Measurements from ENCODE around the gene IRF2. TPM values are rescaled to one million over a fixed set of nuclear protein-coding genes. Genes with fewer than 3 reads are reported as not detected.

IRF2 gene
- total RNA-seq, 2 donors from 2014 or later = 35.3 to 68.0 TPM

DNA sequence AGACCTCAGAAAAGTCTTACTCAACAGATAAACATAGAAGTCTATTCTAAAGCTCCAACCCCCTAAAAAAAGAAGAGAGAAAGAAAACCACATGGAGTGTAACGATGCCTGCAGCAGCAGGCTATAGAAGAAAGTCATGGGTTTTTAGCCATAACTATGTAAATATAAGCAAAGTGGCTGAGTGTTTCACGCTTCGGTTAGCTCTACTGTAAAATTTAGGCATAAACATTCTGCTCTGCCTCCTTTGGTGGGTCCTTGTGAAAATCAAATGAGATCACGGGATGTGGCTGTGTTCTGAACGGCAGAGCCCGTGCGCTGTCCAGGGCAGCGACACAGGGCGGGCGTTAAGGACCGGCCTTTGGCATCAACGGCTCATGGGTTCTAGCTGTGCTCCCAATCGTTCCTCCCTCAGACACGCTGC is 78.4 kb downstream of the IRF2 start:
- no peak for DNase-seq (ENCODE audit: low spot score)
- H3K9me3 ChIP-seq = no peaks in the 10 kb centered on the region
- no peak overlapping the region for H3K4me3 ChIP-seq
- H3K4me1 ChIP-seq (ENCODE audit: control insufficient read depth in 1 of 2, low read depth in 2 of 2) = peaks cover 10 to 40% of the 10 kb centered on the region in 2 donors
- TF ChIP-seq, protein P1, sequence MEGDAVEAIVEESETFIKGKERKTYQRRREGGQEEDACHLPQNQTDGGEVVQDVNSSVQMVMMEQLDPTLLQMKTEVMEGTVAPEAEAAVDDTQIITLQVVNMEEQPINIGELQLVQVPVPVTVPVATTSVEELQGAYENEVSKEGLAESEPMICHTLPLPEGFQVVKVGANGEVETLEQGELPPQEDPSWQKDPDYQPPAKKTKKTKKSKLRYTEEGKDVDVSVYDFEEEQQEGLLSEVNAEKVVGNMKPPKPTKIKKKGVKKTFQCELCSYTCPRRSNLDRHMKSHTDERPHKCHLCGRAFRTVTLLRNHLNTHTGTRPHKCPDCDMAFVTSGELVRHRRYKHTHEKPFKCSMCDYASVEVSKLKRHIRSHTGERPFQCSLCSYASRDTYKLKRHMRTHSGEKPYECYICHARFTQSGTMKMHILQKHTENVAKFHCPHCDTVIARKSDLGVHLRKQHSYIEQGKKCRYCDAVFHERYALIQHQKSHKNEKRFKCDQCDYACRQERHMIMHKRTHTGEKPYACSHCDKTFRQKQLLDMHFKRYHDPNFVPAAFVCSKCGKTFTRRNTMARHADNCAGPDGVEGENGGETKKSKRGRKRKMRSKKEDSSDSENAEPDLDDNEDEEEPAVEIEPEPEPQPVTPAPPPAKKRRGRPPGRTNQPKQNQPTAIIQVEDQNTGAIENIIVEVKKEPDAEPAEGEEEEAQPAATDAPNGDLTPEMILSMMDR (IDR thresholded peaks at IDR 0.05) = no peak
- no peaks in the 10 kb centered on the region for H3K27me3 ChIP-seq (replicated peaks; ENCODE audit: insufficient read depth)
- no peak for ATAC-seq (ENCODE audit: insufficient number of reproducible peaks, low FRiP score, low read depth)
- H3K27ac ChIP-seq = no peak overlapping the region
- H3K36me3 ChIP-seq = peaks cover 29% of the 10 kb centered on the region

DNA sequence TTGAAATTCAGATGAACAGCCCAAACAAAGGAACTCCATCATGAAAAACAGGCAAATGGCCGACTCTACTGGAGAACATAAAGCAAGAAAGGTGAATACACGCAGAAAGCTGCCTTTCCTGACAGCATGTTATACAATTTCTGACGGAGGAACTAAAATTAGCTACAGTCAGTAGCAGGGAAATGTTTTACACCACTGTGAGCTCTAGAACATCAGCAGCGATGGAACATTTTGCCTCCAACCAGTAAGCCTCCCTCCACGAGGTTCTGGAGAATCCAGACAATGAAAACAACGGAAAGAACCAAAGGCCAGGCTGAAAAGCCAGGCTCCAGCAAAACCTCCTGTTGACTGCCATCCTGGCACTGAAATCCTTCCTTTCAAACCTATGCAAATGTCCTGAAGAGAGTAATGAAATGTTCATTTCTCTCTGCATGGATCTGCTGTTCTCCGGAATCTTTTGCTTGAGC is 78.9 kb downstream of the IRF2 start:
- no peaks in the 10 kb centered on the region for H3K27me3 ChIP-seq (replicated peaks; ENCODE audit: insufficient read depth)
- H3K4me3 ChIP-seq = no peak overlapping the region
- no peak for DNase-seq (ENCODE audit: low spot score)
- TF ChIP-seq, protein P1 (IDR thresholded peaks at IDR 0.05) = no peak
- H3K27ac ChIP-seq = no peak overlapping the region
- peaks cover 10 to 35% of the 10 kb centered on the region in 2 donors for H3K4me1 ChIP-seq (ENCODE audit: control insufficient read depth in 1 of 2, low read depth in 2 of 2)
- H3K36me3 ChIP-seq = peaks cover 34% of the 10 kb centered on the region
- ATAC-seq (ENCODE audit: insufficient number of reproducible peaks, low FRiP score, low read depth) = no peak
- H3K9me3 ChIP-seq = no peaks in the 10 kb centered on the region

DNA sequence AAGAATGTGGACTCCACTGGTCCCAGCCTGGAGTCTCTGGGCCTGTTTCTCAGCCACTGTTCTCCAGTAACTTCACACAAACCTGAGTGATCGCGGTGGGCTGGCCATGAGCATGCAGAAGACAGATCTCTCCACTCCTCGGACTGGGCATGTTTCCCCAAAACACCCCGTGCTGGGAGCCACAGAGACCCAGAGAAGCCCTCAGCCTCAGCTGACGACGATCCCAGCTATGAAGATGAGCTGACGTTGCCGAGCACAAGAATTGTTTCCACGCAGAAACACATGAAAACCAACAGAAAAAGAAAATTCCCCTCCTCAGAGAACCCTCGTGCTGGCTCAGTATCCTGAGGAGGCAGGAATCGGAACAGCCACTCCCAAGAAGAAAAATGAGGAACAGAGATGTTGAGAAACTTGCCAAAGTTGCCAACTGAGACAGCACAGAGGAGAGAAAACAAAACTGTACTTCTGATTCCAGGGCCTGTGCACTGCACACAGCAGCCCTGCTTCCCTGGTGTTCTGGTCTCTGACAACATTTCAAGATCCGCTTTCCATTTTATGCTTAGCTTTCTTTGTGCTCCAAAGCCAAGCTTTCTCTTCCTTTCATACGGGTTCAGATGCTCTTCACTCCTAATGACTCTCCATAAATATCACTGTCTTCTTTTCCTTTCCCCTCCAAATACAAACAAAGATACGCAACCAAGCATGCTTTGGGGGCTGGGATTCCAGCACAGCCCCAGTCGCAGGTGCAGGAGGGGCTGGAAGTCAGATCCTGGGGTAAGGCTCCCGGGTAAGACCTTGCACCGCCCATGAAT is 81.4 kb downstream of the IRF2 start:
- H3K36me3 ChIP-seq = peaks cover 44% of the 10 kb centered on the region
- H3K4me3 ChIP-seq = no peak overlapping the region
- peak; percentile 64 for ATAC-seq (ENCODE audit: insufficient number of reproducible peaks, low FRiP score, low read depth)
- H3K9me3 ChIP-seq = no peaks in the 10 kb centered on the region
- no peaks in the 10 kb centered on the region for H3K27me3 ChIP-seq (replicated peaks; ENCODE audit: insufficient read depth)
- DNase-seq (ENCODE audit: low spot score) = no peak
- H3K27ac ChIP-seq = peak overlapping the region in 1 of 2 donors; percentile 3
- peaks cover 3 to 11% of the 10 kb centered on the region in 2 donors for H3K4me1 ChIP-seq (ENCODE audit: control insufficient read depth in 1 of 2, low read depth in 2 of 2)
- TF ChIP-seq, protein P1 (IDR thresholded peaks at IDR 0.05) = no peak

DNA sequence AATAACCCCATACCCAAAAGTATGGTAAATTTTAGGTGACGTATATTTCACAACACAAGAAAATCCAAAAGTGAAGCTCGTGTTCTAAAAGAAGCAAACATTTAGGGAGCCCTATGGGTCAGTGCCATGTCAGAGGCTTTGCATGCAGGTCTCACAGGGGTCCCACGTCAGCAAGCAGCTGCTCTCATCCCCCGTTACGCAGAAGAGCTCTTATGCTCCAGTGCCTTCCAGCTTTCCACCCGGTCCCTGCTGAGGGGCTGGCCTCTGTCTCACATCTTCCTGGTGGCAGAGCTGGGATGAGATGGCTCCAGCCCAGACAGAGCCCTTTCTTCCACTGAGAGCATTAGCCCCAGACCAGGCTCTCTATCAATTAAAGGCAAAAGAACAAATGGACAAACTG is 82.0 kb downstream of the IRF2 start:
- Histone ChIP-seq H3K27ac (no peak overlapping the region), H3K36me3 (peaks cover 37% of the 10 kb centered on the region)
- TF ChIP-seq, protein P1 (IDR thresholded peaks at IDR 0.05) = no peak

DNA sequence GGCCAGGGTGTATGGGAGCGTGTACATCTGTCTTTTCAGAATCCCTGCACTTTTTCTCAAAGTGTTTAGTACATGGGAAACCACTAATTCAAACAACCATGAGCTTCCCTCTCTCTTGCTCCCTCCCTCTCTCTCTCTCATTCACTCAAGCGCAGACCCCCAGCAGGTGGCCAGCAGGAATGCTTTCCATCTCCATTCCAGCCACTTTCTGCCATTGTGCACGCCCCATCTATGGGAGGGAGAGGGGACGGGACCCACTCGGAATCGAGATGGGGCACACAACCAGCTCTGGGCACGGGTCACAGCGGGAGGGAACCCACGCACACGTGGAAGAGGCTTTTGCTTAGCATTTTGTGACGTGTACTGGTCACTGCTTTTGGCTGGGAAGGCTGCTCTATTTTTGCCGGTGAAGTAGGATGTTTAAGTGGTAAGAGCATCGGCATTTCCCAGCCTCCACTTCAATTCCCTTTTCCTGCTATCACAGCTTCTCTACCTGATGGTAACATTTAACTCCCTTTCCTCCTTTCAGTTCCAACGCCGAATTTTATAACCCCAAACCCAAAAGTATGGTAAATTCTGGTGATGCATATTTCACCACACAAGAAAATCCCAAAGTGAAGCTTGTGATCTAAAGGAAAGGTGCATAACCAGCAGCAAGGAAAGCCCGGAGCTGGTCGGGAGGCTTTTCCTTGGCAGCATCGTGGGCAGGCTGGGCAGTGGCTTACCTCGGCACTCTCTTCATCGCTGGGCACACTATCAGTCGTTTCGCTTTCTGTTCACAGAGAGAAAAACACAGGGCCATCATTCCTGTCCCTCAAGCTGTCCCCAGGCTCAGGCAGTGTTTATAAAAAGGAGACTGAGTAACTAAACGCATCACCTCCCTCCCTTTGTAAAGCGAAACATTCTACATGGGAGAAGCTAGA is 84.1 kb downstream of the IRF2 start:
- no peak overlapping the region for H3K27ac ChIP-seq
- ATAC-seq (ENCODE audit: insufficient number of reproducible peaks, low FRiP score, low read depth) = no peak
- no peak for DNase-seq (ENCODE audit: low spot score)
- peaks cover 11 to 12% of the 10 kb centered on the region in 2 donors for H3K4me1 ChIP-seq (ENCODE audit: control insufficient read depth in 1 of 2, low read depth in 2 of 2)
- TF ChIP-seq, protein P1 (IDR thresholded peaks at IDR 0.05) = no peak
- no peaks in the 10 kb centered on the region for H3K9me3 ChIP-seq
- peaks cover 37% of the 10 kb centered on the region for H3K36me3 ChIP-seq
- no peaks in the 10 kb centered on the region for H3K27me3 ChIP-seq (replicated peaks; ENCODE audit: insufficient read depth)
- H3K4me3 ChIP-seq = no peak overlapping the region

More for the DNA sequence above, 82.0 kb downstream of the IRF2 start:
- Histone ChIP-seq H3K4me3 (peak overlapping the region; percentile 11), H3K27me3 (replicated peaks; ENCODE audit: insufficient read depth) (no peaks in the 10 kb centered on the region), H3K9me3 (no peaks in the 10 kb centered on the region), H3K4me1 (ENCODE audit: control insufficient read depth in 1 of 2, low read depth in 2 of 2) (peaks cover 0 to 5% of the 10 kb centered on the region in 2 donors)
- ATAC-seq (ENCODE audit: insufficient number of reproducible peaks, low FRiP score, low read depth) = no peak
- DNase-seq (ENCODE audit: low spot score) = no peak
